ENCODE measurements around the gene ANGEL1. TPM values are rescaled to one million over a fixed set of nuclear protein-coding genes. Genes with fewer than 3 reads are reported as not detected.

ANGEL1 gene
- total RNA-seq, 5 donors from 2014 or later (not counting 1 experiment from before 2014, with no cell fraction given), result 15.4 to 33.7 (median 28.3) TPM

- no peak overlapping the region for H3K27ac Mint-ChIP-seq
- DNase-seq (no peak), ATAC-seq (replicated peaks in 1 of 4) (no peak)
- no peaks in the 10 kb centered on the region for H3K9me3 ChIP-seq
- H3K4me3 ChIP-seq (ENCODE audit: control insufficient read depth in 1 of 2, extremely low read depth in 1 of 2, low read length in 1 of 2), result no peak overlapping the region
- H3K4me3 Mint-ChIP-seq, result no peak overlapping the region
- no peaks in the 10 kb centered on the region for H3K36me3 ChIP-seq (ENCODE audit: control insufficient read depth in 2 of 2, extremely low read depth in 1 of 2, insufficient read depth in 1 of 2, low read length in 1 of 2)
- CTCF ChIA-PET, result no interaction called here
- peaks cover 23 to 30% of the 10 kb centered on the region in 2 donors for H3K27me3 Mint-ChIP-seq
- 96% methylated on average over 3 of the region's 6 CpGs for WGBS (ENCODE audit: insufficient coverage)
- peaks cover 0 to 16% of the 10 kb centered on the region in 2 experiments for H3K27me3 ChIP-seq (replicated peaks in 1 of 2; ENCODE audit: control insufficient read depth in 2 of 2, extremely low read depth in 1 of 2, insufficient read depth in 2 of 2, low read length in 1 of 2)
- peaks cover 3 to 31% (median 5%) of the 10 kb centered on the region in 3 donors for H3K9me3 Mint-ChIP-seq
- no peak overlapping the region for H3K27ac ChIP-seq (ENCODE audit: low read length)
- POLR2A ChIA-PET, result no interaction called here
- H3K4me1 Mint-ChIP-seq, result peaks cover 0 to 3% (median 0%) of the 10 kb centered on the region in 3 donors
- no peaks in the 10 kb centered on the region for H3K4me1 ChIP-seq (ENCODE audit: control insufficient read depth in 1 of 2, extremely low read depth in 1 of 2, insufficient read depth in 2 of 2, low read length in 2 of 2)
- H3K36me3 Mint-ChIP-seq, result no peaks in the 10 kb centered on the region
Observed at GRCh38 chr14:76742185-76742584, 70.5 kb downstream of the ANGEL1 start.

DNA sequence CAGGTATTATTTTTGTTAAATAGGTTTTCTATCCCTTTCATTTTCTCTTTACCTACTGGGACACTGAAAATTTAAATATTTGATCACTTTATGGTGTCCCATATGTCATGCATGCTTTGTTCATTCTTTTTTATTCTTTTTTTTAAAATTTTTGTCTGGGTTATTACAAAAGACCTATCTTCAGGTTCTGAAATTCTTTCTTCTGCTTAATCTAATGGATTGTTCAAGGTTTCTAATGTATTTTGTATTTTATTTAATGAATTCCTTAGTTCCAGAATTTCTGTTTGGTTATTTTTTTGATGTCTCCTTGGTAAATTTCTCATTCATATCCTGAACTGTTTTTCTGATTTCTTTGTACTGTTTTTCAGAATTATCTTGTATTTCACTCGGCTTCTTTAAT, 71.6 kb downstream of the ANGEL1 start:
- Mint-ChIP-seq H3K27ac (no peak overlapping the region), H3K4me1 (peaks cover 0 to 3% (median 0%) of the 10 kb centered on the region in 3 donors), H3K9me3 (peaks cover 3 to 31% (median 5%) of the 10 kb centered on the region in 3 donors), H3K4me3 (no peak overlapping the region), H3K36me3 (no peaks in the 10 kb centered on the region), H3K27me3 (peaks cover 23 to 30% of the 10 kb centered on the region in 2 donors)
- Histone ChIP-seq H3K4me3 (ENCODE audit: control insufficient read depth in 1 of 2, extremely low read depth in 1 of 2, low read length in 1 of 2) (no peak overlapping the region), H3K27ac (ENCODE audit: low read length) (no peak overlapping the region), H3K27me3 (replicated peaks in 1 of 2; ENCODE audit: control insufficient read depth in 2 of 2, extremely low read depth in 1 of 2, insufficient read depth in 2 of 2, low read length in 1 of 2) (peaks cover 0 to 16% of the 10 kb centered on the region in 2 experiments), H3K9me3 (no peaks in the 10 kb centered on the region), H3K4me1 (ENCODE audit: control insufficient read depth in 1 of 2, extremely low read depth in 1 of 2, insufficient read depth in 2 of 2, low read length in 2 of 2) (no peaks in the 10 kb centered on the region), H3K36me3 (ENCODE audit: control insufficient read depth in 2 of 2, extremely low read depth in 1 of 2, insufficient read depth in 1 of 2, low read length in 1 of 2) (no peaks in the 10 kb centered on the region)
- whole genome bisulfite sequencing (ENCODE audit: insufficient coverage), result no CpG with 5 or more reads among the region's 1 CpG
- POLR2A ChIA-PET, result no interaction called here
- ATAC-seq (replicated peaks in 1 of 4) (no peak), DNase-seq (no peak)
- CTCF ChIA-PET, result no interaction called here

Other genes starting within 250 kb of the ANGEL1 start
- 10 to 100 TPM in 3 of 5 donors, 1 to 10 TPM in 2; 3.8 to 14.9 (median 10.3) TPM for gene VASH1, start 51.4 kb downstream of the ANGEL1 start, total RNA-seq
- gene LRRC74A, start 13.5 kb upstream of the ANGEL1 start, total RNA-seq, result not detected
- gene IRF2BPL, start 215.8 kb upstream of the ANGEL1 start, total RNA-seq, result 10 to 100 TPM; 32.6 to 50.4 (median 38.8) TPM